Activated T-cell treated with anti-CD3 and anti-CD28 coated beads for 4 hours (primary cell): ENCODE data around the gene BRD7.

Source experiments
- DNase-seq: peaks from one replicate; pipeline ENCODE4 v3.0.0-alpha.2; 2020

BRD7 gene

GRCh38 chr16:50270510-50271147 is 98.2 kb downstream of the BRD7 start:
- no peak for DNase-seq

- DNase-seq, result no peak
Observed at GRCh38 chr16:50269769-50270509, 98.8 kb downstream of the BRD7 start.

GRCh38 chr16:50269061-50269705 is 99.6 kb downstream of the BRD7 start:
- DNase-seq, result no peak

GRCh38 chr16:50268352-50268751 is 100.4 kb downstream of the BRD7 start:
- DNase-seq, result no peak

- DNase-seq, result no peak
Observed at GRCh38 chr16:50267651-50268050, 101.1 kb downstream of the BRD7 start.

- DNase-seq, result no peak
Observed at GRCh38 chr16:50267151-50267631, 101.6 kb downstream of the BRD7 start.

GRCh38 chr16:50266337-50267091 is 102.3 kb downstream of the BRD7 start, which contains the start of gene ADCY7:
ADCY7 (plus strand) TSS chr16:50266551; CDS start chr16:50288180, 21,629 bp downstream.
- DNase-seq, result peak; percentile 73
